CD4-positive, alpha-beta T cell treated with Interleukin-4 for 4 hours (primary cell): ENCODE results near the gene NTN1.

Experiments used
- DNase-seq: peaks from one replicate; pipeline ENCODE4 v3.0.0-alpha.2; 2020

Gene NTN1

DNA sequence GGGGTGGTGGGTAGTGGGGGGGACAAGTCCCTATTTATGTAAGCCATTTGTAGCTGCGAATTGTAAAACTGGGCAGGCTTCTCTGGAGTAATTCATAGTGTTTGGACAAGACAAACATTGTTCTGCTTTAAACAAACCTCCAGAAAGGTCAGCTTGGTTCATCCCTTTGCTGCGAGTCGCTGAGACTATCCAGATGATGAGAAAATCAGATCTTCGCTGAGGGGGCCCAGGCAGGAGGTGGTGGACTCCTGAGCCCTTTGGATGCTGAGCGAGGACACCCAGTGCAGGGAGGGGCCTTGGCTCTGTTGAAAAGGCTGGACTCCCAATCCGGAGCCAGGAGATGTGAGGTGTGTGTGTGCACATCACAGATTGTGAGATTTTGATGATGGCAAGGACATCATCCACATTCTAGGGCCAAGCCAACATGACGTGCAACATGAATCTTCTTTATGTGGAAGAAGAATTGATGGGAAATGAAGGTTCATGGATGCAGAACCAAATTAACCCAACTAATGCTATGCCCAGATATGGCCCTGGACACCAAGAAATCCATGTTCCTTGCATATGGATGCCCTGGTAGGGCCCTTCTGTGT lies 15.0 kb upstream of the NTN1 start:
- no peak for DNase-seq

- DNase-seq, result no peak
These were observed 14.1 kb upstream of the NTN1 start for GRCh38 chr17:9007052-9007714.

DNA sequence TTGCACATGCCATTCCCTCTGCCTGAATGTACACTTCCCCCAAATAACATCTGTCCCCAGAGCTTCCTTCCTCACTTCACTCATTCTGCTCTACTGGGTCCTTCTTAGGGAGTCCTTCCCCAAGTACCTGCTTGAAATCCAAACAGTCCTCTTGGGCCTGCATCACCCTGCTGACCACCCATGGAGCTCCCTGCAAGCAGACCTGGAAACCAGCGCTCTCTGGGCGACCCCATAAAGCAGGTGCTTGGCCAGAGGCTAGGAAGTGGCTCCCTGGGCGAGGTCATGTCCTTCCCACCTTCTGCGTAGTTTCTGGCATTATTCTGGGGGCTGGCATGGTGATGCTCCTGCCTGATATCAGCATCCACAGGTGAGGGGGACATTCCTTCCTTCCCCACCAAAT lies 12.2 kb upstream of the NTN1 start:
- DNase-seq, result no peak

DNA sequence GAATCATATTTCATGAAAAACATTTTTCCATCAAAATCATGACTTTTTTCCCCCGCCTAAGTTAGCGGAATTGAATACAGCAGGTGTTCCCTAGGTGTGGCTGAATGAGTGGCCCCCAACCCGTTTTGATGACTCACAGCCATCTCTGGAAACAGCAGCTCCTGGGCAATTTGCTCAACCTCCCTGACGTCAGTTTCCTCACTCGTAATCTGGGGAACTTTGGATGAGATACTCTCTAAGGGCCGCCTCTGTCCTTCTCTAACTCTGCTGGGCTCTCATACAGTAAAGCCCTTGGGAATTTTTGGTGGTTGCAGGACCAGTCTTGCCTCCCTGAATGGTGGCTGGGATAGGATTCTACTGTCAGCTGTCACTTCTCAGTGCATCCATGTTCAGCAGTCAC lies 11.6 kb upstream of the NTN1 start:
- DNase-seq, result no peak

GRCh38 chr17:9011001-9011400 lies 10.3 kb upstream of the NTN1 start:
- DNase-seq, result no peak

DNA sequence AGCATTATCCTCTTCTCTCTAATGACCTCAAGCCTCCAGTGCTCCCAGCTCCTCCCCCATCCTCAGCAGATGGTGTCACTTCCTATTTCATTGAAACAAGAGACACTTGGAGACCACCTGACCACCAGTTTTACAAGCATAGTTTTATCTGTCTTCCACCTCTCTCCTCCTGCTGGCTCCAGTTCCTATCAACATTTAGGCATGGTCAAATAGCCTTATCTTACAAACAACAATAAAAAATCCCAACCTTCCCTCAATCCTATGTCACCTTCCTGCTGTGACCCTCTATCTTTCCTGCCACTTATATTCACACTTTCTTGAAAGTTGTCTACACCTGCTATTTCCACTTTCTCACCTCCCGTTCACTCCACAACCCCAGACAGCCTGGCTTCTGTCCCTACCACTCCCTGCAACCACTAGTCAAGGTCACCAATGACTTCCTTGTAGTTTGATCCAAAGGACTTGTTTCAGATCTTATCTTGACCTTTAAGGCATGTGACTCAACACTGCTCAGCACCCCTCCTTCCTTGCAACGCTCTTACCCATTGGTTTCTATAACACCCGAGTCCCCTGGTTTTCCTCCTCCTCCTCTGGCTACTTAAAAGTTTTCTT lies 4.3 kb upstream of the NTN1 start:
- no peak for DNase-seq

DNA sequence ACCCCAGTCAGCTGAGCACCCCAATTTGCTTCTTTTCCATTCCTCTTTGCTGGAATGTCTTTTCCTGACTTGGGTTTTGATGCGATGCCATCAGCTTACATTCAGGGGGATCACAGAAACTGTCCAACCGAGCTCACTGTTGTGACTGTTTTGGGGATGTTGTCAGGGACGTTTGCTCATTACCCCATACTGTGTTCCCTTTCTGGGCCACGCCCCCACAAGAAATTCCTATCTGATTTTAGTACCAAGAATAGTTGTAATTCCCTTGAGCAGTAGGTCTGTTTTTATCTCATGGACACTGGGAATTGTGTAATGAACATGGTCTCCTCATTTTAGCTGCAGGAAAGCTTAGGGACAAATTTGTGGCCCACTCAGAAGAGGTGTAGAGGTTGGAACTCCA lies 2.6 kb upstream of the NTN1 start:
- no peak for DNase-seq

- no peak for DNase-seq
These were observed 1.1 kb upstream of the NTN1 start for GRCh38 chr17:9020096-9020823.

GRCh38 chr17:9020824-9021157 lies 519 bp upstream of the NTN1 start:
- DNase-seq, result no peak

DNA sequence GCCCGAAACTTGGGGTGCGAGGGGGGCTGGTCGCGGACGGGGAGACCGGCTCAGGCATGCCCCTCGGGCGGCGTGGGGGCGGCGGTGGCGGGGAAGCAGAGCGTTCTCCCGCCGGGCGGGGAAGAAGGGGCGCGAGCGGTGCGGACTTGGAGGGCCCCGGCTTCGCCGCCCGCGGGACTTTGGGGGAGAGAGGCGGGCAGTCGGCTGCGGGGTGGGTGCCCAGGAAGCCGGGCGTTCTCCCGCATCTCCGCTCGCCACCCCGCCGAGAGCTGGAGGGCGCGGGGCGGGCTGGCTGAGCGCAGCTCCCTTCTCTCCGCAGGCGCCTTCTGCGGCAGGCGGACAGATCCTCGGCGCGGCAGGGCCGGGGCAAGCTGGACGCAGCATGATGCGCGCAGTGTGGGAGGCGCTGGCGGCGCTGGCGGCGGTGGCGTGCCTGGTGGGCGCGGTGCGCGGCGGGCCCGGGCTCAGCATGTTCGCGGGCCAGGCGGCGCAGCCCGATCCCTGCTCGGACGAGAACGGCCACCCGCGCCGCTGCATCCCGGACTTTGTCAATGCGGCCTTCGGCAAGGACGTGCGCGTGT lies 772 bp downstream of the NTN1 start:
- DNase-seq, result no peak

GRCh38 chr17:9022573-9023391 lies 1.5 kb downstream of the NTN1 start:
- DNase-seq, result no peak

DNA sequence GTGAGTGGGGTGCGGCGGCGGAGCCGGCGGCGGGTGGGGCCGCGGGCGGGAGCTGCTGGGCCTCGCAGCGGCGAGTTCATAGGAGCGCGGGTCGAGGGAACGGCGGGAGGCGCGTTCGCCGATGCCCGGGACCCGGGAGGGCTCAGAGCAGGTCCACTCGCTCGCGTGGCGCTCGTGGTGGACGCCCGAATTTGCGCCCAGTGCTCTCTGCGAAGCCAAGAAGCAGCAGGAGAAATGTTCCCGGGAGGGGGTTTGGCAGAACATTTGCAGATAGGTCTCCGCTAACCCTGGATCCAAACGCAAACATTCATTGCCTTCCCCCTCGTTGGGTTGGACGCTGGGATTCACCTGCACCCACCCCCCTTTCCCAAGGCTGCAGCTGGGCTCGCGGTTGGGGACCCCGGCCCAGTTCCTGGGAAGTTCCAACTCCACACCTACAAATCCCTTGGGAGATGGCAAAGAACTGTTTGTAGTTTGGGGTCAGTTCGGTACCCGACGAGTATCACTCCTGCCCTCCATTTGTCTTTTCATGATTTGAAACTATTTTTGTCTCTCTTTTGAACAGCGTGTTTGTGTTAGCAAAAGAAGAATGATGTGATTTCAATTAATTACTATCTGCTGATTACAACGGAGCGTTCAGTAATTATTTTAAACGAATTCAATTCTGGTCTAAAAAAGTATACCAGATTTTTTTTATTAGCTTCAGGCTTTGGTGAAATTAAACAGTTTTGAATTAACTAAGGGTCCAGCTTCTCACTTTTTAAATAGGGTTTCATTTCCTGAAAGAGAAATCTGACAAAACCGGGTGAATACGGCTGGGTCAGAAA lies 2.3 kb downstream of the NTN1 start:
- DNase-seq, result no peak

- no peak for DNase-seq
These were observed 3.2 kb downstream of the NTN1 start for GRCh38 chr17:9024497-9024896.

- no peak for DNase-seq
These were observed 5.4 kb downstream of the NTN1 start for GRCh38 chr17:9026741-9027140.

DNA sequence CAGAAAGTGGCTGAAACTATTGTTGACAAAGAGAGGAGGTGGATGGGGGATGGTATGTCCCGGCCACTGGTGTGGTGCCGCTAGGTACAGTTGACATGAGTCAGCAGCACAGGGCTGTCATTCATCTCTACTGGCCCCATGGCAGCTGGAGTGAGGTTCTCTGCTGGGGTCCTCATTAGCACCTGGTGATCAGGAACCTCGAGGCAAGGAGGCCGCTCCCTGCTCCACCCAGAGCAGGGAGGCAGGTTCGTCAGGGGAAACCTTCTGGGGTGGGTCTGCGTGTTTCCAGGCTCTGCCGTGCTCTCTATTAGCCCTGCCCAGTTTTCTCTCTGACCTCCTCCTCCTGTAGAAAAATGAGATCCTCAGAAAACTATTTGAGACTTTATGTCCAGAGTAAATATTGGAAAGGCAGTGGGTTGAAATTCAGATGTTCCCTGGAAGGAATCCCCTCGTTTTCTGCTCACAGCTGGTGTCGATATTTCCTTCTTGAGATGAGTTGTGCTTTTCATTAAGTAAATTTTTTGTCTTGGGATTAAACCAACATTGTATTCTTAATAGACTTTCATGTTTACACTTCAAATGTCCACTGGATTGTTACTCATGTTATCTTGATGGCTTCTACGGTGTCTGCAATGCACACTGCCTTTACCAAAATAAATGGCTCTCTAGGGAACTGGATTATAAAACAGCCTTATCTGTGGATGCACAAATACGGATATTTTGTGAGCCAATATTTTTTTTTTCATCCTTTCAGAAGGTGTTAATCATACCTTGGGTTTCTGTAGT lies 7.1 kb downstream of the NTN1 start:
- DNase-seq, result no peak

- DNase-seq, result no peak
These were observed 7.8 kb downstream of the NTN1 start for GRCh38 chr17:9028988-9029570.

- no peak for DNase-seq
These were observed 10.8 kb downstream of the NTN1 start for GRCh38 chr17:9032151-9032550.

- no peak for DNase-seq
These were observed 11.3 kb downstream of the NTN1 start for GRCh38 chr17:9032583-9032982.

DNA sequence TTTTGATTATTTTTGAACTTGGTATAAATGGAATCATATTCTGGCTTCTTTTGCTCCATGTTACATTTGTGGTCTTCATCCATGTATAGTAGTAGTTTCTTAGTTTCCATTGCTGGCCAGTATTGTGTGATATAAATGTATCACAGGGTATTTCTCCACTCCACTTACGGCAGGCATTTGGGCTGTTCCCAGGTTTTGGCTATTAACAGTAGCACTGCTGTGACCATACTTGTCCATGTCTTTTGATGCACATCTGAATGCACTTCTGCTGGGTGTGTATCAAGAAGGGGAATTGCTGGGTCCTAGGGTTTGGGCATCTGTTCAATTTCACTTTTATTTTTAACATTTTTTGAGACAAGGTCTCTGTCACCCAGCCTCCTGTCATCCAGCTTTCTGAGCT lies 13.9 kb downstream of the NTN1 start:
- no peak for DNase-seq

DNA sequence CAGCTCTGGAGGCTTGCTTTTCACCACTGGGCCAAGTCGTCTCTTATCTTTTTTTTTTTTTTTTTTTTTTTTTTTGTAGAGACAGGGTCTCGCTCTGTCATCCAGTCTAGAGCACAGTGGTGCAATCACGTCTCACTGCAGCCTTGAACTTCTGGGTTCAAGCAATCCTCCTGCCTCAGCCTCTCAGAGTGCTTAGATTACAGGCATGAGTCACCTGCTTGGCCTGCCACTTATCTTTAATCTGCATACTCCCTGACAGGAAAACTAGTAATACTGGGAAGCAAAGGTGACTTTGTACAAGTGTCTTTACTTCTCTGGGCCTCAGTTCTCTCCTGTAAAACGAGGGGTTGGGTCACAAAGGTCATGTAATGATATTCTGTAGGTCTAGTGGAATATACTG lies 15.0 kb downstream of the NTN1 start:
- no peak for DNase-seq

DNA sequence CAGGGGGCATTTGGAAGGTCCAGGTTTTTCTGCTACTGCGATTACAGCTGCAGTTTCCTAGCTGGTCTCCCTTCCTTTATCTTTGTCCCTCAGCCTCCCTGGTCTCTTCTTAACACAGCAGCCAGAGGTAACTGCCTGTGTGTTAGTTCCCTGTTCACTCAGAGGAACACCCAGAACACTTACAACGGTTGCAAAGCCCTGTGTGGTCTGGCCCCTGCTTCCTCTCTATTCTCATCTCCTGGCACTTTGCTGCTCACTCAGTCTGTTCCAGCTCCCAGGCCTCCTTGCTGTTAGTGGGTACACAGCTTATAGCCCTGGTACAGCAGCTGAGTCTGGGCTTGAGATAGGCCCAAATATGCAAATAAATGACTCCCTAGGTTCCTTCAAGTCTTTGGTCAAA lies 16.4 kb downstream of the NTN1 start:
- DNase-seq, result no peak
